Activated CD4-positive, CD25-positive, alpha-beta regulatory T cell (primary cell): ENCODE measurements around the gene PHOSPHO2.
A peak's percentile ranks its signal among the peaks of the same experiment; 100 is the strongest.

Source experiments
- DNase-seq, 4 experiments: peaks; one replicate each; lab custom pipeline; 2025; lab: John Stamatoyannopoulos, UW

PHOSPHO2 gene, protein sequence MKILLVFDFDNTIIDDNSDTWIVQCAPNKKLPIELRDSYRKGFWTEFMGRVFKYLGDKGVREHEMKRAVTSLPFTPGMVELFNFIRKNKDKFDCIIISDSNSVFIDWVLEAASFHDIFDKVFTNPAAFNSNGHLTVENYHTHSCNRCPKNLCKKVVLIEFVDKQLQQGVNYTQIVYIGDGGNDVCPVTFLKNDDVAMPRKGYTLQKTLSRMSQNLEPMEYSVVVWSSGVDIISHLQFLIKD

DNA sequence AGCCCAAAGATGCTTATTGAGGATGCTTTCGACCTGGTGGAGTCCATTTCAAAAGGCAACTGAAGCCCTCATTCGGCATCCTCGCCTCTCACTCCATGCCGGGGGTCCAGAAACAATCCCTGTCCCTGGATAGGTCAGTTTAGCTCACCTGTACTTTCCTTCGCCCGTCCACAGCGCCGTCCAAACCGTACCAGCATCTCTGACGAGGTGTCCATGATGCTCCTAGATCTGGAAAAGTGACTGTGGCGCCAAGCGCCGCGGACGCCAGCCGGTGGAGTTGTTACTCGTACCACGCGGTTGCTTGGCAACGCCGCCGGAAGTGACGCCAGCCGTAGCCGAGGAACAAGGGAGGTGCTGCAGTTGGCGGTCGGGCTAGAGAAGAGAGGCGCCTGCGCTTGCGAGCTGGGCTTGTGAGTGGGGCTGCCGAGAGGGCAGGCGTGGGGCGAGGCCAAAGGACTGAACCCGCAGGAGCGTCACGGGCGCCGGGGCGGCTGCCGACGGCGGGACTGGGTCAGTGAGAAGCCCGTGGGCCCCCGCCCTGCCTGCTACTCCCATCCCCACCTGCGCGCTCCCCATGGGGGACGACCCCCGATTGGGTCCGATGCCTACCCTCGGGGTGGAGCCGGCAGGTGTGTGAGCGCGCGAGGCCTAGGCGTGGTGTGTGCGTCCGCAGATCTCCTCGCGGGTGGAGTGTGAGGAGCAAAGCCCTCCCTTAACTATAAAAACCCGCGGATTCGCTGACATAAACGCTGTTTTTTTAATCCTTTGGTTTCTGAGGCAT lies at the start of gene PHOSPHO2, which contains the start of gene CFAP210:
Gene PHOSPHO2, plus strand, starts transcription at position 357 of the 781 bp plus-strand sequence. CDS start 6,503 bp downstream, outside the sequence.
Gene CFAP210, minus strand, starts transcription at position 293 of the 781 bp plus-strand sequence. Its CDS starts 78 bp downstream, at position 215.
- DNase-seq = peak; percentile 96 to 98 (median 96)

- no peak for DNase-seq
These were observed 46.8 kb upstream of the PHOSPHO2 start for GRCh38 chr2:169647496-169647895.

DNA sequence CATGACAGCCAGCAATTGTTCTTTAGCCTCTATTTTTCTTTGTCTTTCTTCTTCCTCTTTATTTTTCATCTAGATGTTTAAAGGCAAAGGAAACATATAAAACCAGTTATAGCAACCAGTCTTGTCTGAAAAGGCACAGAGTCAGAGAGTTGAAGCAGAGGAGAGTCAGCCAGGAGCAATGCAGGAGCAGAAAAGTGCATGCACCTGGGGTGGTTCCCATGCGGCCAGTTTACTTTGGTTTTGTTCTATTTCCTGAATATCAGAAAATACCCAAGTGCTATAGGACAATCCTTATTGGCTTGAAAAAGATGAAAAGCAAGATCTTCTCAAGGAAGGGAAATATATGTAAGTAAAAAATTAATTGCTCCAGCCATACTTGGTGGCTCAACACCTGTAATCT lies 45.0 kb upstream of the PHOSPHO2 start:
- DNase-seq = no peak

DNA sequence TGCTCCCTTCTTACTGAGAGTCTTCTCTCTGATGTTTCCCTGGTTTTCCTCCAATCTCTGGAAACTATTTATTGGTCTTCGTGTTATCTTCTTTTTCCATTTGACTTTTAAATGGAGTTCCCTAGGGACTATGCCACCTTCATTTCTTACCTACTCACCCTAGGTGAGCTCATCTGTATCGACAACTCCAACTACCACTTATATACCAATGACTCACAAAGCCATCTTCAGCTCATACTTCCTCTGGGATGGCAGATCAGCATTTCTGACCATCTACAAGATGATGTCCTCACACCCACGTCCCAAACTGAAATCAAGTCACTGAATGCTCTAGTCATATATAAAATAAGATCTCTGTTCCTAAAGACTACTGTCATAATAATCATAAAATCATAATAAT lies 40.6 kb upstream of the PHOSPHO2 start:
- no peak for DNase-seq

DNA sequence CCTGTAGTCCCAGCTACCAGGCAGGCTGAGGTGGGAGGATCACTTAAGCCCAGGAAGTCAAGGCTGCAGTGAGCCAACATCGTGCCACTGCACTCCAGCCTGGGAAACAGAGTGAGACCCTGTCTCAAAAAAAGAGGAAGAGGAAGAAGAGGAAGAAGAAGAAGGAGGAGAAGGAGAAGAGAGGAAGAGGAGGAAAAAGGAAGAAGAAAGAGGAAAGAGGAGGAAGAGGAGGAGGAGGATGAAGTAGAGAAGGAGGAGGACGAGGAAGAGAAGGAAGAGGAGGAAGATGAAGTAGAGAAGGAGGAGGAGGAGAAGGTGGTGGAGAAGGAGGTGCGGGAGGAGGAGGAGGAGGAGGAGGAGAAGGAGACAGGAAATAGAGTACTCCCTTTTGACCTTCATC lies 38.1 kb upstream of the PHOSPHO2 start:
- no peak for DNase-seq

- DNase-seq = no peak
These were observed 35.4 kb upstream of the PHOSPHO2 start for GRCh38 chr2:169658877-169659276.

GRCh38 chr2:169659320-169659719 lies 34.9 kb upstream of the PHOSPHO2 start:
- no peak for DNase-seq

DNA sequence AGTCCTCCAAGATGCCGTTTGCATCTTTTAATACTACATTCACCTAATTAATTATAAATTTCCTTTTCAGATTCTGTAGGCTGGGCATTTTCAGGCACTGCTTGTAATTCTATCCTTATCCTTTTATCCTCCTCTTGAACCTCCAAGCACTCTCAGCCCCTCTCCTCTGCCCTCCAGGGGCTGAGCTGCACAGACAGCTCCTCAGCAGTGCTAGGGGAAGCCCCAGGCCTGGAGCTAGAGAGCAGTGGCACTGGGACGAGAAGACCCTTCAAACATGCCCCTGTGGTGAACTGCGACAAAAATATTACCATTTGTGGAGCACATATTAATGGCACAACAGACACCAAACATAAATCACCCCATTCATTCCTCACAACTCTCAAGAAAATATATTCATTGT lies 33.0 kb upstream of the PHOSPHO2 start:
- no peak for DNase-seq

GRCh38 chr2:169662744-169663143 lies 31.5 kb upstream of the PHOSPHO2 start:
- DNase-seq = no peak

DNA sequence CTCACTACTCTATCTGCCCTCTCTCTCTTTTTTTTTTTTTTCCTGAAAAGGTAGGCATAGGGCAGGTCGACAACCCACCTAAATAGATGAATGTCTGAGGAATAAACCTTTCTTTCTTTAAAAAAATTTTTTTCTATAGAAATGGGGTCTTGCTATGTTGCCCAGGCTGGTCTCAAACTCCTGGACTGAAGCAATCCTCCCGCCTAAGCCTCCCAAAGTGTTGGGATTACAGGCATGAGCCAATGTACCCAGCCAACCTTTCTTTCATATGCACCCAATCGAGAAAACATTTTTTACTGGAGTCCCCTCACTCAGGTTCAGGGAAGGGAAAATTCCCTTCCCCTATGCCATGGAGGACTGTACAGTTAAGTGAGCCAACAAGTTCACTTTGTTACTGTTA lies 31.0 kb upstream of the PHOSPHO2 start:
- DNase-seq = no peak

DNA sequence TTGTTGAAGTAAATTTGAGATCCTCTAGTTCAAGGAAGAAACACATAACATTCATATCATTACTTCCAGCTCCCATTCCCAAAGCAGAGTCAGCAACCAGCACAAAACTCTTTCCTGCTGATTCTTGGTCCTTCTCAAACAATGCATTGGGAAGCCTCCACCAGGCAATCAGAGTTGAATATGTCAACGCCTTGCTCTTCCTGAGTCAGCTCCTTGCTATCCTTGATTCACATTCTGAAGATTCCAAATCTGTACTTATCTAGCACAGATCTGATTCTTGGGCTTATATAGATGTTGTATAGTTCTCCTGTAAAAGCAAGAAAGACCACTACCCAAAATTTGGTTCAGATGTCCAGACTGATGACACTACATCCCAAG lies 29.7 kb upstream of the PHOSPHO2 start:
- no peak for DNase-seq

- DNase-seq = no peak
These were observed 29.0 kb upstream of the PHOSPHO2 start for GRCh38 chr2:169664978-169665930.

DNA sequence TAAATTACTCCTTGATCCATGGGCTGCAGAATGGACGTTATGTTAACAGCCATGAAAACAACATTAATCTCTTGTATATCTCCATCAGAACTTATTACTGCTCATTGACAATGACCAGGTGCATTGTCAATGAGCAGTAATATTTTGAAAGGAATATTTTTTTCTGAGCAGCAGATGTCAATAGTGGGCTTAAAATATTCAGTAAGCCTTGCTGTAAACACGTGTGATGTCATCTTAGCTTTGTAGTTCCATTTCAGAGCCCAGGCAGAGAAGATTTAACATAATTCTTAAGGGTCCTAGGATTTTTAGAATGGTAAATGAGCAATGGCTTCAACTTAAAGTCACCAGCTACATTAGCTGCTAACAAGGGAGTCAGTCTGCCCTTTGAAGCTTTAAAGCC lies 26.7 kb upstream of the PHOSPHO2 start:
- no peak for DNase-seq

DNA sequence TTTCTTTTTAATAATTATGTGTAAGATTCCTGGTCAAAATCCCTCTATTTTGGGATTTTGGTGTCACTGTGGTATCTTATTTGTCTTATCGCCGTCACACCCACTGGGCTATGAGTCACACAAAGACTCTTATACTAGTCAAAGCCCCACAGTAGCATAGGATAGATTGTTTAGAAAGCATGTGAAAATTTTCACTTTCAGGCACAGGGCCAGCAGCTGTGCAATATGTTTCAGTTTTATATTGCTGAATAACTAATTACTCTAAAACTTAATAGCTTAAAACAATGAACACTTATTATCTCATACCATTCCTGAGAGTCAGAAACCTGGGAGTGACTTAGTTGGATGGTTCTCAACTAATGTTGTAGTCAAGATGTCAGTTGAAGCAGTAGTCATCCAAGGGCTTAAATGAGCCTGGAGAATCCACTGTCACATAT lies 24.0 kb upstream of the PHOSPHO2 start:
- DNase-seq = no peak

DNA sequence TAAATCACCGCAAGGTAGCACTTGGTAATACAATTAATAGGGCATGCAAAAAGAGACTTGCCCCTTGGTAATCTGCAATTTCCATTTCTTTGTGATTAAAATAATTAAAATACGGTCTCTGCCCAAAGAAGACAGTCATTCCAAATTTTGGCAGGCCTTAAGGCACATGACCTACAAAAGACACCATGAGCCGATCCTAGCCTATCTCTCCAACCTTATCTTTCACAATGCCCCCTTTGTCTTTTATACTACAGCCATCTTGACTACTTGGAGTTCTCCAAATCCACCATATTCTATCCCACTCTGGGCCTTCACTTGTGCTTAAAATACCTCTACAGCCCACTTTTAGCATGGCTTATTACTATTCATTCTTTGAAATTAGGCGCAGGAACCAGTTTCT lies 23.3 kb upstream of the PHOSPHO2 start:
- no peak for DNase-seq

- no peak for DNase-seq
These were observed 21.9 kb upstream of the PHOSPHO2 start for GRCh38 chr2:169672406-169672805.

DNA sequence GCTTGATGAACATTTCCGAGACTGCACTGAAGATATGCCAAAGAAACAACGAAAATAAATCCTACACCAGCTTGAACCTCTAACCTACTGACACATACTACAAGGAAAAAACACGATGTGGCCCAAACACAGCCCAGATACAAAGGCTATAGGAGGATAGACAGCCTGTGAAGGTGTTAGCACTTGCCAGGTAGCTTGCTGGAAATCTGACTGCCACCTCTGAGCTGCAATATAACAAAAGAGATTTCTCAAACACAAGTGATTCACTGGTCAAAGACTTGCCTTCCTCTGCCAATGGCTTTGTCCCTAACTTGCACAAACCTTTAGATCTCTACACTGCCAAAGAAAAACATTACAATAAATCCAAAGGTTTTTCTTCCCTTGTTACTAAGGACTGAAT lies 21.2 kb upstream of the PHOSPHO2 start:
- DNase-seq = no peak

DNA sequence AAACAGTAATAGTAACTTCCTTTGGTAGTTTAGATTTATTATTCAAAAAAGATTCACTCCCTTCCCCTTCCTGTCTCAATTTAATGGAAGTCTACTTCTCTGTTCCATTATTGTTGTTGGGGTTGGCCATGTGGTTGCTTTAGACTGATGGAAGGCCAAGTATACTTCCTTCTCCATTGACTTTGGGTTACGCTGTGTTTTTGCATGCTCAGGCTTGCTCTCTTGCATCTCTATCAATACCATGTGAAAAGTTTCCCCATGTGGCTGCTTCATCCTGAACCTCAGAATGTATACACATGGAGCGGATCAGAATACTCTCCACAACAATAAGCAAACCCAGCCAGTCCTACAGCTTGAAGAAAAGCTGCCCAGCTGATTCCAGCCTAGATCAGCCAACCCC lies 20.3 kb upstream of the PHOSPHO2 start:
- DNase-seq = no peak

GRCh38 chr2:169676357-169676756 lies 17.9 kb upstream of the PHOSPHO2 start:
- no peak for DNase-seq

DNA sequence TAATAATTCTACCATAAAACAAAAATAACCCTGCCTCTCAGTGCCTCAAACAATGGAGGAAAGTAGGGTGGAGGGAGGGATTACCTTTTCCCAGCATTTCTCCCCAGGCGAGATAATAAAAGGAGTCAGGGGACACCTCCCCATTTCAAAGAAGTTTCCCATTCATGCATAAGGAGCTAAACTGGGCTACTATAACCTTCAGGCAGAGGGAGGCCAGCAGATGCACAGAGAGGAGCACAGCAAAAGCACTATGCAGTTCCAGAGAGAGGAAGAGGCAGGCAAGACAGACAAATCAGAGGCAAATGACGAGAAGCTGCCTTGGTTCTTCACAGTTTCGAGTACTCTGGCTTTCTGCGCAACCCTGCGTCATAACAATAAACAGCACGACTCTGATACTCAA lies 17.4 kb upstream of the PHOSPHO2 start:
- no peak for DNase-seq

DNA sequence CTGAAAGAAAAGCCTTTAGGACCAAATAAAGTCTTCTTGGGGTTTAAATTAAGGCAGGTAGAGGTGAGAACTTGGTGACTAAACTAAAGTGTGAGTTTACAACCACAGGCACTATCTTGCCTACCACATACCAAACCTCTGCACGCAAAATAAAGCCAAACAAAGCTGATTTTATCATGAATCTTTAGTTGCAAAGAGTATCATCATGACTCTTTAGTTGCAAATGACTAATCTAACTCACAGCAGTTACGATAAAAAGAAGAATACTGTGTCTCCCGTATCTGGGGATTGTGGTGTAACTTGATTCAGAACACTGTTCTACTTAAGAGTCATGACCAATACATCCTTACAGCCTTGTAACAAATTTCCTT lies 11.2 kb upstream of the PHOSPHO2 start:
- no peak for DNase-seq

DNA sequence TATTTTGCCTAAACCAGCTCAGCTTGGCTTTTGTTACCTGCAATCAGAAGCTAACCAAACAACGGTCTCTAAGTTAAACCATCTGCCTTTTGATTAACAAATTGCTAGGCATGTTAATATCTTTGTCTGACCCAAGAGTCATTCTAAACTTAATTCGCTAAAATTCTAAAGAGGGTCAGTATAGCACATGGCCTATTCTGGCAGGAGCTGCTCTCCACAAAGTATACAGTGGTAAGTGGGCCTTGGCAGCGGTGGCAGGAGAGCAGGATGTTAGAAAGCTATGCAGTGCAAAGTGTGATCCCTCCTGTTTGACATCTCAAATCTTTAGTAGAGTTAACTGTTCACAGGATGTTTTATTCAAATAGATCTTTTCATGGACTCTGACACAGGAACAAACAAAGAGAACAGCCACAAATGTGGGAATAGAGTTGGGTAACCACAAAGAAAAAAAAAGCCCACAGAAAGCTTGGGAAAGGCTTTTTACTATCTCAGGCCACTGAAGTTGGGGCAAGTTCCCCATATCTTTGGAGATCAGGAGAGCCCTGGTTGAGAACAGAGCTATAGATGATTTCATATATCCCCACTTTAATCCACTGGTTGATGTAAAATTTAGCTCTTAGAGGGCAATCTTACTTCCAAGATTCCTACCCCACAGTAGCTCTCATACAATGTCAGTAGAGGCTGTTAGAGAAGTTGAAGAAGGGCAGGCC lies 10.7 kb upstream of the PHOSPHO2 start:
- no peak for DNase-seq
